ENCODE measurements around the gene ITGA1. TPM values are rescaled to one million over a fixed set of nuclear protein-coding genes. Genes with fewer than 3 reads are reported as not detected.

The ITGA1 gene
- total RNA-seq, 2 donors from 2014 or later: 125 to 169 TPM

DNA sequence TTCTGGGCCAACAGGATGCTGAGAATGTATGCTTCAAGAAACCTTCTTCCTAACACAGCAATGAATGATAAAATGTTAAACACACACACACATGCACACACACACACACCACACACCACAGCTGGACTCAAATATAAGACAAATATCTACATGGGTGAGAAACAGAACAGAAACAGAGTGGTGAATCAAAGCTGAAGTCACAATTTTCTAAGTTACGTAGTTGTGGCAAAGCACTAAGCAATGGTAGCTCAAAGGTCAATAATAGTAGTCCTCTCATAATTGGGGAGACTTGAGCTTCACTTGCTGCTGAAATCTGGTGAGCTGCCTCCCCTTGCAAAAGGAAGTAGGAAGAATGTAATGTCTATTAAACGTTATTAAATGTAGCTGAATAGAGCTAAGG lies 33.7 kb upstream of the ITGA1 start:
- TF ChIP-seq, protein P1, sequence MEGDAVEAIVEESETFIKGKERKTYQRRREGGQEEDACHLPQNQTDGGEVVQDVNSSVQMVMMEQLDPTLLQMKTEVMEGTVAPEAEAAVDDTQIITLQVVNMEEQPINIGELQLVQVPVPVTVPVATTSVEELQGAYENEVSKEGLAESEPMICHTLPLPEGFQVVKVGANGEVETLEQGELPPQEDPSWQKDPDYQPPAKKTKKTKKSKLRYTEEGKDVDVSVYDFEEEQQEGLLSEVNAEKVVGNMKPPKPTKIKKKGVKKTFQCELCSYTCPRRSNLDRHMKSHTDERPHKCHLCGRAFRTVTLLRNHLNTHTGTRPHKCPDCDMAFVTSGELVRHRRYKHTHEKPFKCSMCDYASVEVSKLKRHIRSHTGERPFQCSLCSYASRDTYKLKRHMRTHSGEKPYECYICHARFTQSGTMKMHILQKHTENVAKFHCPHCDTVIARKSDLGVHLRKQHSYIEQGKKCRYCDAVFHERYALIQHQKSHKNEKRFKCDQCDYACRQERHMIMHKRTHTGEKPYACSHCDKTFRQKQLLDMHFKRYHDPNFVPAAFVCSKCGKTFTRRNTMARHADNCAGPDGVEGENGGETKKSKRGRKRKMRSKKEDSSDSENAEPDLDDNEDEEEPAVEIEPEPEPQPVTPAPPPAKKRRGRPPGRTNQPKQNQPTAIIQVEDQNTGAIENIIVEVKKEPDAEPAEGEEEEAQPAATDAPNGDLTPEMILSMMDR (IDR thresholded peaks at IDR 0.05): no peak

DNA sequence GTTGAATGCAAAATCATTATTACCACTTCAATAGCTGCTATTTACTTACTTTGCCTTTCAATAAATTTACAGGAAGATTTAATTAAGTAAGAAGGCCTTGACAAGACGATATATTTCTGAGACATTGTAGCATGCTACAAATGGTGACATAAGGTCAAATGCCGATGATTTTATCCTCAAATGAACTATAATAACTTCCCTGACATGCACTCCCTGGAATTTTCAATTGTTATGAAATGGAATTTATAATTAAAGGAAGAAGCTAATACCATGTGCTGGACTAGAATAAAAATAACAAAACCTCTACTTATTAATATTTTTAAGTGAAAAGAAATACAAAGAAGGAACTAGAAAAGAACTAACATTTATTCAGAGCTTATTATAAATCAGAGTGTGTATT lies 30.2 kb upstream of the ITGA1 start:
- ATAC-seq (ENCODE audit: insufficient number of reproducible peaks, low FRiP score, low read depth) (no peak), DNase-seq (ENCODE audit: low spot score) (no peak)
- TF ChIP-seq, protein P1 (IDR thresholded peaks at IDR 0.05): no peak
- H3K4me3 ChIP-seq: no peak overlapping the region
- H3K9me3 ChIP-seq: no peaks in the 10 kb centered on the region
- no peak overlapping the region for H3K27ac ChIP-seq
- H3K36me3 ChIP-seq: no peaks in the 10 kb centered on the region
- H3K4me1 ChIP-seq (ENCODE audit: control insufficient read depth in 1 of 2, low read depth in 2 of 2): no peaks in the 10 kb centered on the region
- no peaks in the 10 kb centered on the region for H3K27me3 ChIP-seq (replicated peaks; ENCODE audit: insufficient read depth)

More for the DNA sequence above, 33.7 kb upstream of the ITGA1 start:
- ATAC-seq (ENCODE audit: insufficient number of reproducible peaks, low FRiP score, low read depth) (no peak), DNase-seq (ENCODE audit: low spot score) (no peak)
- H3K4me1 ChIP-seq (ENCODE audit: control insufficient read depth in 1 of 2, low read depth in 2 of 2): peaks cover 0 to 3% of the 10 kb centered on the region in 2 donors
- no peaks in the 10 kb centered on the region for H3K9me3 ChIP-seq
- no peaks in the 10 kb centered on the region for H3K27me3 ChIP-seq (replicated peaks; ENCODE audit: insufficient read depth)
- H3K36me3 ChIP-seq: no peaks in the 10 kb centered on the region
- no peak overlapping the region for H3K27ac ChIP-seq
- no peak overlapping the region for H3K4me3 ChIP-seq

DNA sequence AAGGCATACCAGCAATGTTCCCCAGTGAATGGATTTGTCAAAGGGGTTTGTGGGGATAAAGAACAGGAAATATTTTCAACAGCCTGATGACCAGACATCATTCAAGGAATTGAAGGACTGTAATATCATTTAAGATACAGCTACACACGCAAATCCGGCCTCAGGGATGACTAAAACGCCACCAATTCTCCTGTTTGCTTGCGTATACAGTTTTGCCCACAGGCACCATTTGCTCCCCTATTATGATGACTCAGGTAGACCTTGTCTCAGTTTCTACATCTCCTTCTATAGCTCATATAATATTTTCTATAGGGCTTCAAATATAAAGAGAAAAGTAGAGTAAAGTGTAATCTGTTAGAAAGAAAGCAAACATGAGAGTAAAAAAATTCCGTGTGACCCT lies 29.7 kb upstream of the ITGA1 start:
- Histone ChIP-seq H3K27me3 (replicated peaks; ENCODE audit: insufficient read depth) (no peaks in the 10 kb centered on the region), H3K36me3 (no peaks in the 10 kb centered on the region), H3K27ac (no peak overlapping the region), H3K9me3 (no peaks in the 10 kb centered on the region), H3K4me3 (no peak overlapping the region), H3K4me1 (ENCODE audit: control insufficient read depth in 1 of 2, low read depth in 2 of 2) (no peaks in the 10 kb centered on the region)
- DNase-seq (ENCODE audit: low spot score) (no peak), ATAC-seq (ENCODE audit: insufficient number of reproducible peaks, low FRiP score, low read depth) (no peak)
- TF ChIP-seq, protein P1 (IDR thresholded peaks at IDR 0.05): no peak

DNA sequence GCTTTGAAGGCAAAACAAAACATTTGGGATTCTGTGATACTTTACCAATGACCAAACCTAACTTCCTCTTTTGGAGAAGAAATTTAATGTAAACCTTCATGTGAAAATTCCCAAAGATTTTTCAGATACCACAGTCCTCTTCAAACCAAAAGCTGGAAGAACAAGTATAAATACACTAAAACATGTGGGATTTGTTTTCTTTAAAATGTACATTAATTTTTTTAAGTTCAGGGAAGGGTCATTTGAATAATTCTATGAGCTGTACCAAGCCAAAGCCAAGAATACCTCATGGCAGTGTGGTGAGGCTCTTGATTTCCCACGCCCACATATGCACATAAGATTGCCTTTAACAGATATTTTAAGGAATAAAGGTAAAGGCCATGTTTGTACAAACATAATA lies 28.4 kb upstream of the ITGA1 start:
- TF ChIP-seq, protein P1 (IDR thresholded peaks at IDR 0.05): no peak
- no peak for ATAC-seq (ENCODE audit: insufficient number of reproducible peaks, low FRiP score, low read depth)

DNA sequence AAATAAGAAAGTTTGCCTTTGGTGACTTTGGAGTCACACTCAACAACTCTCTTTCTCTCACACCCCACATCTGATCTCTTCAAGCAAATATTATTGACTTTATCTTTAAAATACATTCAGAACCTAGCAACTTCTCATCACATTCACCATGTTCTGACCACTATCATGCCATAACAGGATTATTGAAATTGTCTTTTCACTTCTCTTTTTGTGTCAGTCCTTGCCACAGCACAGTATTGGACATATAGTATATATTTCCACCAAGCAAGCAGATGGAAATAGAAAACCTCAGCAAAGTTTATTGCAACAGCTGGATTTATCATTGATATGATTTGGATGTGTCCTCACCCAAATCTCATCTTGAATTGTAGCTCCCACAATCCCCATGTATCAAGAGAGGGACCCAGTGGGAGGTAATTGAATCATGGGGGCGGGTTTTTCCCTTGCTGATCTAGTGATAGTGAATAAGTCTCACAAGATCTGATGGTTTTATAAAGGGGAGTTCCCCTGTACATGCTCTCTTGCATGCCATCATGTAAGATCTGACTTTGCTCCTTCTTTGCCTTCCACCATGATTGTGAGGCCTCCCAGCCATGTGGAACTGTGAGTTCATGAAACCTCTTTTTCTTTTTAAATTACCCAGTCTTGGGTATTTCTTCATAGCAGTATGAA lies 26.9 kb upstream of the ITGA1 start:
- Histone ChIP-seq H3K4me1 (ENCODE audit: control insufficient read depth in 1 of 2, low read depth in 2 of 2) (no peaks in the 10 kb centered on the region), H3K36me3 (no peaks in the 10 kb centered on the region), H3K9me3 (no peaks in the 10 kb centered on the region), H3K27me3 (replicated peaks; ENCODE audit: insufficient read depth) (no peaks in the 10 kb centered on the region), H3K27ac (no peak overlapping the region), H3K4me3 (no peak overlapping the region)
- DNase-seq (ENCODE audit: low spot score) (no peak), ATAC-seq (ENCODE audit: insufficient number of reproducible peaks, low FRiP score, low read depth) (no peak)
- TF ChIP-seq, protein P1 (IDR thresholded peaks at IDR 0.05): no peak

More for the DNA sequence above, 28.4 kb upstream of the ITGA1 start:
- H3K36me3 ChIP-seq: no peaks in the 10 kb centered on the region
- no peak overlapping the region for H3K4me3 ChIP-seq
- no peaks in the 10 kb centered on the region for H3K4me1 ChIP-seq (ENCODE audit: control insufficient read depth in 1 of 2, low read depth in 2 of 2)
- H3K27me3 ChIP-seq (replicated peaks; ENCODE audit: insufficient read depth): no peaks in the 10 kb centered on the region
- no peak overlapping the region for H3K27ac ChIP-seq
- DNase-seq (ENCODE audit: low spot score): no peak
- no peaks in the 10 kb centered on the region for H3K9me3 ChIP-seq
